Glomerular endothelial cell (primary cell): Measurements from ENCODE around the gene SET. TPM values are rescaled to one million over a fixed set of nuclear protein-coding genes. Genes with fewer than 3 reads are reported as not detected.

Experiments used
- DNase-seq: peaks from one replicate; pipeline ENCODE4 v3.0.0-alpha.2; 2011; ENCODE audit warnings: low read depth, low spot score; ENCODE audit errors: extremely low read depth
- total RNA-seq: library from RNA; depleted of rRNA; stranded (reverse); fragments of >200 nt; gene quantifications from 2 replicates; pipeline ENCODE4 v1.2.3, GENCODE V29; 2015

SET gene
- total RNA-seq, 1 donor from 2014 or later: 258 TPM

- DNase-seq: no peak
Observed at GRCh38 chr9:128707446-128707845, 18.4 kb downstream of the SET start.

- DNase-seq: no peak
Observed at GRCh38 chr9:128712451-128713410, 23.7 kb downstream of the SET start.

- DNase-seq: no peak
Observed at GRCh38 chr9:128713411-128713780, 24.4 kb downstream of the SET start.

- DNase-seq: no peak
Observed at GRCh38 chr9:128713941-128714573, 25.0 kb downstream of the SET start.

GRCh38 chr9:128714586-128715435 is 25.8 kb downstream of the SET start:
- no peak for DNase-seq

GRCh38 chr9:128715436-128715750 is 26.4 kb downstream of the SET start:
- no peak for DNase-seq

GRCh38 chr9:128716581-128717254 is 27.7 kb downstream of the SET start:
- no peak for DNase-seq

GRCh38 chr9:128718047-128718446 is 29.0 kb downstream of the SET start:
- no peak for DNase-seq

GRCh38 chr9:128718475-128718874 is 29.5 kb downstream of the SET start:
- no peak for DNase-seq

GRCh38 chr9:128719919-128720605 is 31.0 kb downstream of the SET start:
- no peak for DNase-seq

GRCh38 chr9:128720841-128721486 is 31.9 kb downstream of the SET start:
- no peak for DNase-seq

GRCh38 chr9:128721487-128722010 is 32.5 kb downstream of the SET start:
- no peak for DNase-seq

GRCh38 chr9:128722380-128723351 is 33.6 kb downstream of the SET start:
- DNase-seq: no peak

GRCh38 chr9:128723352-128723865 is 34.4 kb downstream of the SET start:
- no peak for DNase-seq

- peak; percentile 48 for DNase-seq
Observed at GRCh38 chr9:128723866-128724743, 35.1 kb downstream of the SET start, which contains the start of gene ZDHHC12. Gene ZDHHC12 (minus strand): TSS chr9:128724127. CDS start chr9:128724093, 34 bp downstream.

- DNase-seq: peak; percentile 31
Observed at GRCh38 chr9:128724744-128725211, 35.8 kb downstream of the SET start.
